Measurements from ENCODE around the gene FBXW4.

Gene FBXW4

GRCh38 chr10:101693978-101694673 lies 844 bp downstream of the FBXW4 start (continued):
- peak; percentile 44; the same call in 1 of the 2 replicates for TF ChIP-seq ZBTB6 (tag by site-specific recombination; IDR thresholded peaks at IDR 0.05)
- TF ChIP-seq ZNF155 (tag by site-specific recombination; IDR thresholded peaks at IDR 0.05) = no peak
- no peak for TF ChIP-seq ZSCAN23 (tag by site-specific recombination; IDR thresholded peaks at IDR 0.05)
- TF ChIP-seq ZFP37 (tag by site-specific recombination; IDR thresholded peaks at IDR 0.05) = peak; percentile 75; the same call in 1 of the 2 replicates
- TF ChIP-seq SALL2 (tag by site-specific recombination; IDR thresholded peaks at IDR 0.05; ENCODE audit: borderline replicate concordance) = no peak
- no peak for TF ChIP-seq ZNF140 (tag by site-specific recombination; IDR thresholded peaks at IDR 0.05)
- TF ChIP-seq ZNF280D (tag by site-specific recombination; IDR thresholded peaks at IDR 0.05) = no peak
- no peak for TF ChIP-seq ZNF548 (tag by site-specific recombination; IDR thresholded peaks at IDR 0.05)
- TF ChIP-seq GFI1B (tag by site-specific recombination; IDR thresholded peaks at IDR 0.05) = no peak
- no peak for TF ChIP-seq ZNF701 (tag by site-specific recombination; IDR thresholded peaks at IDR 0.05)
- TF ChIP-seq PBX3 (CRISPR knock-in tag; IDR thresholded peaks at IDR 0.05) = peak; percentile 56; the same call in 1 of the 2 replicates
- TF ChIP-seq SCRT1 (tag by site-specific recombination; IDR thresholded peaks at IDR 0.05; ENCODE audit: borderline replicate concordance) = no peak
- TF ChIP-seq ZNF362 (tag by site-specific recombination; IDR thresholded peaks at IDR 0.05) = no peak
- TF ChIP-seq ZNF530 (tag by site-specific recombination; IDR thresholded peaks at IDR 0.05; ENCODE audit: low read depth) = no peak
- TF ChIP-seq ZNF704 (tag by site-specific recombination; IDR thresholded peaks at IDR 0.05) = no peak
- TF ChIP-seq AEBP2 (tag by site-specific recombination; IDR thresholded peaks at IDR 0.05; ENCODE audit: borderline replicate concordance) = no peak
- TF ChIP-seq BCL11B (tag by site-specific recombination; IDR thresholded peaks at IDR 0.05; ENCODE audit: low read depth) = no peak
- no peak for TF ChIP-seq ZNF19 (tag by site-specific recombination; IDR thresholded peaks at IDR 0.05; ENCODE audit: low read depth)
- TF ChIP-seq ZNF747 (tag by site-specific recombination; IDR thresholded peaks at IDR 0.05) = no peak
- TF ChIP-seq ZNF274 (IDR thresholded peaks at IDR 0.05; ENCODE audit: low read length) = no peak
- no peak for TF ChIP-seq ZNF274 (tag by site-specific recombination; IDR thresholded peaks at IDR 0.05; ENCODE audit: borderline replicate concordance)
- no peak for TF ChIP-seq ZNF280C (tag by site-specific recombination; IDR thresholded peaks at IDR 0.05)
- peak; percentile 73 for TF ChIP-seq ZNF692 (tag by site-specific recombination; IDR thresholded peaks at IDR 0.05)
- TF ChIP-seq TRIM28 (IDR thresholded peaks at IDR 0.05; ENCODE audit: borderline replicate concordance, low read length) = no peak
